SK-N-MC (cell line): ENCODE data around the gene ESRP2.
A peak's percentile ranks its signal among the peaks of the same experiment; 100 is the strongest.

Source experiments
- DNase-seq: peaks from one replicate; pipeline ENCODE4 v3.0.0-alpha.2; 2011; ENCODE audit warnings: low read depth, low spot score
- H3K27ac ChIP-seq: fragments of 200-600 bp; sonication (generic); 2 replicates; pipeline ENCODE4 v1.5.1; 2016; ENCODE audit warnings: mixed run types
- H3K36me3 ChIP-seq: fragments of 200-600 bp; sonication (generic); 2 replicates; pipeline ENCODE4 v1.6.1; 2017; ENCODE audit warnings: antibody characterized with exemption, low read length, mixed read lengths; ENCODE audit not compliant: insufficient read depth
- H3K4me3 ChIP-seq: fragments of 200-600 bp; sonication (generic); 2 replicates; pipeline ENCODE4 v1.5.1; 2016
- H3K9ac ChIP-seq: fragments of 200-600 bp; sonication (generic); 2 replicates; pipeline ENCODE4 v1.8.0; 2017; ENCODE audit warnings: mixed run types, mixed read lengths; ENCODE audit not compliant: insufficient read length
- H3K9me3 ChIP-seq: fragments of 200-600 bp; sonication (generic); 2 replicates; pipeline ENCODE4 v1.6.1; 2017; ENCODE audit warnings: low read depth, mild to moderate bottlenecking, antibody characterized with exemption, low read length, moderate library complexity, mixed read lengths
- EZH2 ChIP-seq: fragments of 200-600 bp; sonication (generic); IDR thresholded peaks from one replicate; pipeline ENCODE4 v1.6.1; 2017; ENCODE audit warnings: antibody characterized with exemption
- FOXP2 ChIP-seq: optimal IDR thresholded peaks from 2 replicates; pipeline ENCODE3; 2011; ENCODE audit warnings: mild to moderate bottlenecking, moderate library complexity; ENCODE audit not compliant: insufficient read depth; ENCODE audit errors: extremely low read length, control extremely low read depth
- POLR2AphosphoS5 ChIP-seq: IDR thresholded peaks from 2 replicates; pipeline ENCODE4 v1.6.1; 2012; ENCODE audit warnings: mild to moderate bottlenecking, low read depth, low read length, borderline replicate concordance

The ESRP2 gene

DNA sequence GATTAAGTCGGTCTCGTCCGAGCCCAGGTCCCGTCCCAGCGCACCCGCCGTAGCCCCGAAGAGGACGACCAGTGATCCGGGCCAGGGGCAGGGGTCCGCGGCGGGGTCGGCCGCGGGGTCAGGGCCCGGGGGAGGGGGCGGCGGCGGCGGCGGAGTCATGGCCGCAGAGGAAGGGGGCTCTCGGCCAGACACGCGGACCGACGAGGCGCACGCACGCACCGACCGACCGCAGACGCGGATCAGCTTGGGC lies at the start of gene ESRP2:
TSS of gene ESRP2 (minus strand) at position 241 of the 250 bp plus-strand sequence. CDS start at position 159, 82 bp downstream.
- no peaks in the 10 kb centered on the region for H3K9me3 ChIP-seq
- no peak for DNase-seq
- H3K27ac ChIP-seq = peak within 1 kb of the TSS; percentile 83
- H3K9ac ChIP-seq = peak within 1 kb of the TSS; percentile 63
- H3K4me3 ChIP-seq = peak within 1 kb of the TSS; percentile 74
- no peaks in the 10 kb centered on the region for H3K36me3 ChIP-seq
- no peak for TF ChIP-seq FOXP2
- no peak for TF ChIP-seq POLR2AphosphoS5
- no peak for TF ChIP-seq EZH2

- Histone ChIP-seq H3K9ac (no peak overlapping the region), H3K36me3 (no peaks in the 10 kb centered on the region; the same call in 1 of the 2 replicates), H3K27ac (no peak overlapping the region), H3K4me3 (no peak overlapping the region), H3K9me3 (no peaks in the 10 kb centered on the region)
- TF ChIP-seq FOXP2 (no peak), POLR2AphosphoS5 (no peak), EZH2 (no peak)
- no peak for DNase-seq
Observed at GRCh38 chr16:68285683-68286082, 49.8 kb upstream of the ESRP2 start.

DNA sequence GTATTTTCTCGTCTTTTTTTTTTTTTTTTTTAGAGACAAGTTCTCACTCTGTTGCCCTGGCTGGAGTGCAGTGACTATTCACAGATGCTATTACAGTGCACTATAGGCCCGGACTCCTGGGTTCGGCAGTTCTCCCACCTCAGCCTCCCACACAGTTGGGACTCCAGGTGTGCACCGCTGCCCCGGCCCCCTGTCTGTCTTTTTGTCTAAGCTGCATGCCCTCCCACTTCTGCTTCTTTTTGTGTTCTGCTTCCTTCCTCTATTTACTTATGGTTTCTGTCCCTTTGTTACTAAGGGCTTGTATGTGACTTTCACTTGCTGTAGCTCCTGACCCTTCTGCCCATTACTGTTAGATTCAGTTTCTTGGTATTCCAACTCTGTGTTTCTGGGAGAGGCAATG lies 48.9 kb upstream of the ESRP2 start:
- Histone ChIP-seq H3K27ac (no peak overlapping the region), H3K9ac (no peak overlapping the region), H3K4me3 (no peak overlapping the region), H3K36me3 (no peaks in the 10 kb centered on the region; the same call in 1 of the 2 replicates), H3K9me3 (no peaks in the 10 kb centered on the region)
- DNase-seq = no peak
- TF ChIP-seq POLR2AphosphoS5 = no peak
- TF ChIP-seq FOXP2 = no peak
- TF ChIP-seq EZH2 = no peak

GRCh38 chr16:68283801-68284598 lies 48.1 kb upstream of the ESRP2 start:
- no peak for DNase-seq
- H3K9me3 ChIP-seq = no peaks in the 10 kb centered on the region
- TF ChIP-seq EZH2 (no peak), FOXP2 (no peak), POLR2AphosphoS5 (no peak)
- H3K4me3 ChIP-seq = no peak overlapping the region
- no peak overlapping the region for H3K27ac ChIP-seq
- no peaks in the 10 kb centered on the region; the same call in 1 of the 2 replicates for H3K36me3 ChIP-seq
- no peak overlapping the region for H3K9ac ChIP-seq

GRCh38 chr16:68283346-68283745 lies 47.4 kb upstream of the ESRP2 start:
- H3K36me3 ChIP-seq = no peaks in the 10 kb centered on the region; the same call in 1 of the 2 replicates
- H3K9ac ChIP-seq = no peak overlapping the region
- no peak for TF ChIP-seq EZH2
- TF ChIP-seq FOXP2 = no peak
- no peak for TF ChIP-seq POLR2AphosphoS5
- H3K9me3 ChIP-seq = no peaks in the 10 kb centered on the region
- DNase-seq = no peak
- no peak overlapping the region for H3K27ac ChIP-seq
- H3K4me3 ChIP-seq = no peak overlapping the region

DNA sequence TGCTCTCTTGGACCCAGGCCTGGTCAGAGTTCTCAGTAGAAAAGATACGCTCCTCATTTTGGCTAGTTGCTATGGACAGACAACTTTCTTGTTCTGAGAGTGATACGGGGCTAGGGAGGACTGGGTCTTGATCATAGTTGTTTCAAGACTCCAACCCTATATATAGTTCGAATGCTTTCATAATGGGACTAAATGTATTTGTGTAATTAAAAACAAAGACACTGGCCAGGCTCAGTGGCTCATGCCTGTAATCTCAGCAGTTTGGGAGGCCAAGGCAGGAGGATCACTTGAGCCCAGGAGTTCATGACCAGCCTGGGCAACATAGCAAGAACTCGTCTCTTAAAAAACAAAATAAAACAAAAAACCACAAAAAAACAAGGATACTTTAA lies 46.1 kb upstream of the ESRP2 start:
- Histone ChIP-seq H3K36me3 (no peaks in the 10 kb centered on the region), H3K27ac (no peak overlapping the region), H3K4me3 (no peak overlapping the region), H3K9ac (no peak overlapping the region), H3K9me3 (no peaks in the 10 kb centered on the region)
- TF ChIP-seq EZH2 (no peak), FOXP2 (no peak), POLR2AphosphoS5 (no peak)
- DNase-seq = no peak

DNA sequence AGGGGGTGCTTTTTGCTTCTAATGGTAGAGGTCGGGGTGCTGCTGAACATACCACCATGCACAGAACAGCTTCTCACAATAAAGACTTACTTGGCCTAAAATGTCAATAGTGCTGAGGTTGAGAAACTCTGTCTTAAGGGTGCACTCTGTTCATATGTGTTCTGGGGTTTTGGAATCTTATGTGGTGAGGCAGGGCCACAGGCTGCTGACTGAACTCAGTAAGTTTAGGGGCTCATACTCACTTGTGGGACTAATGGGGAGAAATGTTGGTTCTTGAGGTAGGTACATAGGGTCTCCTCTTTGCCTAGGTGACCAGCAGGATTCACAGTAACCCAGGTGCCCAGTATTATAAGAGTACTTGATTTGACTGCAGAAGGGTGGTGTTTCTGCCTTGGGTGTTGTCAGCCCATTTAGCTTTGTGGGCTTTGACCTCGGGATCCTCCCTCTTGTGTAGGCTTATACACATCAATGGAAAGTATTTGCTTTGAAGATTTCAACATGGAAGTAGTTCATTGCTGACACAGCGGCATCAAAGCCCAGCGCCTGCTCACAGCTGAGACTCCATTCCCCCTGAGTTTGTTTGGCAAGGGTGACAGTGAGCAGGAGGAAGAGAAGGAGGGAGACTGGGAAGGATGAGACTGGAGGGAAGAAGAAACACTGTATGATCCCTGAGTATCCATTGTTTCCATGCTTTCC lies 45.6 kb upstream of the ESRP2 start:
- Histone ChIP-seq H3K9ac (no peak overlapping the region), H3K4me3 (no peak overlapping the region), H3K9me3 (no peaks in the 10 kb centered on the region), H3K27ac (no peak overlapping the region), H3K36me3 (no peaks in the 10 kb centered on the region)
- no peak for TF ChIP-seq FOXP2
- TF ChIP-seq EZH2 = no peak
- TF ChIP-seq POLR2AphosphoS5 = no peak
- DNase-seq = no peak

DNA sequence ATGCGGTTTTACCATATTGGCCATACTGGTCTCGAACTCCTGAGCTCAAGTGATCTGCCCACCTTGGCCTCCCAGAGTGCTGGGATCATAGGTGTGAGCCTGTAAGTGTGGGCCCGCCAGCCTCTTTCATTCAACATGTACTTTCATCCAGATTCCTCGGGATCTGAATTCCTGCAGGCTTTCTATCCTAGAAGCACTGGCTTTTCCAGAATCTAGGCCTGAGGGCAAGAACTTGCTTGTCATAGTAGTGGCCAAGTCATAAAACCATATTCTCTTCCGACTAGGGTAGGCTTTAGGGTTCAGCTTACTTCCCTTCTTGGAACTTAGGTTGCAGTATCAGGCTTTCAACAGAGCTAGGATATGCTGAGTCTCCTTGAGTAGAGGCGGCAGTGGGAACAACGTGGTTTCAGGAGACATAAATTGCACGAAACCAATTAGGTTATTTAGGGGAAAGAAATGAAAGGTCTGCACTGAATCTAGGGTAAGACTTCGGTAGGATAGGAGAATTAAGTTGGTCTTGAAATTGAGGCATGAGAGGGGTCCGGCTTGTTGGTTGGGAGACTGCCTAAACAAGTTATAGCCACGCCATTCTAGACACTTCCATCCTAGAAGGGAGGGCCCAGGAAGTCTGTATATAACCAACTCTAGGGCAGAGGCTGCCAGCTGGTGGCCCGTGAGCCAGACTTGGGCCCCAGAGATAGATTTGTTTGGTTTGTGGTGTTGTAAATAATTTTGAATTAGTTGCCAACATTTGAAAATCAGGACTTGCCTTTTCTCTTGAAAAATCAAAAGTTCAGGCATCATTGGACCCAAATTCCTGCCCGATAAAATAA lies 44.0 kb upstream of the ESRP2 start:
- Histone ChIP-seq H3K27ac (no peak overlapping the region), H3K36me3 (no peaks in the 10 kb centered on the region; the same call in 1 of the 2 replicates), H3K4me3 (no peak overlapping the region), H3K9ac (no peak overlapping the region), H3K9me3 (no peaks in the 10 kb centered on the region)
- DNase-seq = no peak
- TF ChIP-seq POLR2AphosphoS5 (no peak), EZH2 (no peak)
